Dendritic cell treated with granulocyte-macrophage colony-stimulating factor and Interleukin-4, amounts not matched to agents 40 ng/mL and 50 ng/mL, for 4 days (primary cell): ENCODE measurements around the gene LHFPL6.

Source experiments
- H3K27ac Mint-ChIP-seq: one replicate; pipeline ENCODE4 v1.8.0; 2022; ENCODE audit warnings: mild to moderate bottlenecking, mixed read lengths
- H3K27me3 Mint-ChIP-seq: one replicate; pipeline ENCODE4 v1.8.0; 2022; ENCODE audit warnings: mild to moderate bottlenecking, mixed read lengths
- H3K36me3 Mint-ChIP-seq: one replicate; pipeline ENCODE4 v1.8.0; 2022; ENCODE audit warnings: low read depth, mixed read lengths
- H3K4me1 Mint-ChIP-seq: one replicate; pipeline ENCODE4 v1.8.0; 2022; ENCODE audit warnings: low read depth, mixed read lengths
- H3K4me3 Mint-ChIP-seq: one replicate; pipeline ENCODE4 v1.8.0; 2022; ENCODE audit warnings: mild to moderate bottlenecking, moderate library complexity, mixed read lengths
- H3K9me3 Mint-ChIP-seq: one replicate; pipeline ENCODE4 v1.8.0; 2022; ENCODE audit warnings: mixed read lengths
- intact Hi-C: fragments of 100-400 bp; cut with micrococcal nuclease; formaldehyde crosslinking; loops from one replicate; pipeline ENCODE4 v1.15.0; 2022

The LHFPL6 gene

DNA sequence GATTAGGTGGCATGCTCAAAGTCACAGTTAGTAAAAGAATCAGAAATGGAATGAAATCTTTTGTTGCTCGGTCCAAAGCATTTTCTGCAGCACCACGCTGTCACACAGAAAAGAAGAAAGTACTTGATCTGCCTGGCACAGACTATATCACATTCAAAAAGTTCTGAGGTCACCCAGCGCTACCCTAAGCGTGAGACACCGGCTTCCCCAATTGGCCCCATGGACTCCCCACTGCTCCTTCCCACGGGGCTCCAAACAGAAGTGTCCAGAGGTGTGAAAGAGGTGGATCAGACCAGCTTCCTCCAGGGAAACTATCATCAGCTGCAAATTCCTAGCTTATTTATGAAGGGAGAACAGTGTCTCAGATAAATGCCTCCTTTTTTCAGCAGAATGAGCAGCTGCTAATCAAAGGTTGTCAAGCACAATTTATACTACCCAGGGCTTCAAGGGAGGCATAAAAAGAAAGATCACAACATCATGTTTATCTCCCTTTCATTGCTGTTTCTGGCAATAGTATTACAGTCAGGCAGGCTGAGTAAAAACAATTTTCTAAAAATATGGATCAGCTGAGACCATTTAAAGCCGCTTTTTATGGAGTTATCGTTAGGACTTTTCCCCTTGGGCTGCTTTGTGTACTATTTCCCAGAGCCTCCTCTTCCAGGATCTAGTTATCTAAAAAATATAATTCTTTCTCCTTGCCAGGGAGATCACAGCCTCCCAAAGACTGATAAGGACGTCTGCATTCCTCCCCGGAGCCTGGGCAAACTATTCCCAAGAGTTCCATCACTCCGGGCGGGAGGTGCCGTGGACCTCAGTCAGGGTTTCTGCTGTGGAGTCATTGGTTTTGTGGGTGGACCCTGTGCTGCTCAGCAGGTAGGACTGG, 208.0 kb downstream of the LHFPL6 start:
- H3K27me3 Mint-ChIP-seq: no peaks in the 10 kb centered on the region
- no peaks in the 10 kb centered on the region for H3K9me3 Mint-ChIP-seq
- H3K36me3 Mint-ChIP-seq: no peaks in the 10 kb centered on the region
- intact Hi-C loops: no loop called here
- no peak overlapping the region for H3K4me3 Mint-ChIP-seq
- H3K4me1 Mint-ChIP-seq: no peaks in the 10 kb centered on the region
- no peak overlapping the region for H3K27ac Mint-ChIP-seq

DNA sequence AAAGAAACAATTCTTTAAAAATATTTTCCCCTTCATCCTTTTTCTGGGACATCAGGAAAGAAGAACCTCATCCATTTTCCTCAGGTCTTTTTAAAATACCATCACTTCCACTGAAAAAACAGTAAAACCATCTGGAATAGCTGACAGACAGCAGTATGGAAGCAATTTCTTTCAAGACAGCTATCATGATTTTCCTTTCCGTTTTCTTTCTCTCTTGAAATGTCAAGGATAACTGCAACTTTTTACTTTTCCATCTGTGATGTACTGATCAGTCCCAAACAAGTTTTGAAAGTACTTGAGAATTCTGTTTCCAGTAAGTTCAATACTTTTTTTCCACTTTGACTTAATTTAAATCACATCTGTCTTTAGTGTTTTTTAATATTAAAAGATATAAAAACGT, 211.2 kb downstream of the LHFPL6 start:
- Mint-ChIP-seq H3K36me3 (no peaks in the 10 kb centered on the region), H3K27me3 (no peaks in the 10 kb centered on the region), H3K4me1 (peaks cover 6% of the 10 kb centered on the region), H3K9me3 (no peaks in the 10 kb centered on the region), H3K27ac (no peak overlapping the region), H3K4me3 (no peak overlapping the region)
- intact Hi-C loops: no loop called here

DNA sequence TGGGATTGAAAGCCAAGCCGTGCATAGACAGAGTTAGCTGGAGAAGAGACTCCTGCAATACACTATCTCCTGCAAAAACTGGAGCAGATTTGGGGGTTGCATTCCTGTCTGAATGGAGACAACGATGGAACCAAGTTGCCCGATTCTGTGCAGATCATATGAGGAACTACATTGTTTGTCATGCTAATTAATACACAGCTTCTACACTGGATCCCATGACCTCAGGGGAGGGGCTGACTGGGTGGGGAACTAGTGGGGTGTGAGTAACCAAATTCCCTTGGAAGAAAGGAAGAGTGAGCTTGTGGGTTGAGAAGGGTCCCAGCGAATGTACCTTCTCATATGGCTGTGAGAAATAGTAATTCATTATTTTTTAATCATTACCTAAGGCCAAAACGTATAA, 214.0 kb downstream of the LHFPL6 start:
- intact Hi-C loops: no loop called here

DNA sequence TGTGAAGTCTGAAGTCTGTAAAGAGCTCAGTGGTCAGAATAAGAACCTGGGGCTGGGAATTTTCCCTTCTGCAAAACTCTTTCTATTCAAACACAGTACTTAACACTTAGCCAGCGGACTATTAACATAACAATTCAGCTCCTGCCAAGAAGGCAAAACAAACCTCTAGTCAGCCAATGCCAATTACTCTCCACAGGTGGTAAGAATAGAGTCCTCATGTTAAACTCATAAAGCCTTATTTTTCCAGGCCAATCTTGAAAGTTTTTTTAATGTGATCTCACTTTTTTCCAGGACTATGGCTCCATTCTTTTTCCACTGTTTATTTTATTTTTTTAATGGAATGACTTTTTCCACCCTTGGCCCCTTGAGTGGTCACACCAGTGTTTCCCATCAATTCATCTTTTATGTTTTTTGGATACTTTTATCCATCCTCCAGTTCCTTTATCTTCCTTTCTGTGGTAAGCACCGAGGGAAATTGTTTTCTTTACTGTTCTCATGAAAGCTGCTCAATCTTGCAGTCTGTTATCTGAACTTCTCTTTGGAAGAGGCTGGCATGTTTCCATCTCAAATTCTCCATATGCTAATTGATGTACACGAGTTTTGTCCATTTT, 217.3 kb downstream of the LHFPL6 start:
- H3K4me1 Mint-ChIP-seq: peaks cover 6% of the 10 kb centered on the region
- no peaks in the 10 kb centered on the region for H3K36me3 Mint-ChIP-seq
- H3K27ac Mint-ChIP-seq: no peak overlapping the region
- no peaks in the 10 kb centered on the region for H3K9me3 Mint-ChIP-seq
- H3K4me3 Mint-ChIP-seq: no peak overlapping the region
- H3K27me3 Mint-ChIP-seq: no peaks in the 10 kb centered on the region
- intact Hi-C loops: no loop called here

More for the DNA sequence above, 214.0 kb downstream of the LHFPL6 start:
- H3K4me1 Mint-ChIP-seq: peaks cover 6% of the 10 kb centered on the region
- no peaks in the 10 kb centered on the region for H3K9me3 Mint-ChIP-seq
- no peak overlapping the region for H3K4me3 Mint-ChIP-seq
- H3K27ac Mint-ChIP-seq: no peak overlapping the region
- H3K36me3 Mint-ChIP-seq: no peaks in the 10 kb centered on the region
- no peaks in the 10 kb centered on the region for H3K27me3 Mint-ChIP-seq

DNA sequence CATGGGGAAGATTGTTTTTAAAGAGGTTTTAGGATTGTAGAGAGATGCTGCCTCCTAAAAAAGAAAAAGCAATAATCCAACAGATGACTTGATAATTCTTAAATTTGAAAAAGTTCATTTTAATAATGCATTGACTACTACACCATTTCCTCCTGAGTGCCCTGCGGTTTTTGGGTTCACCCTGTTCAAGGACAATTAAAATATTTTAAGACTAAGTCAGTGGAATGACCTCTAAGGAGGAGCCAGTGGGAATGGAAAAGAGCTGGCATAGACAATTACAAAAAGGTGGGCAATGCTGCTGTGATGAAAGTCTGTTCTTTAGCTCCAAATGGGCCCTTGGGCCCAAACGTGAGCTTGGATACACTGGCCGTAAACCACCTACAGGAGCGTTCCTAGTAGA, 217.8 kb downstream of the LHFPL6 start:
- Mint-ChIP-seq H3K4me1 (peaks cover 6% of the 10 kb centered on the region), H3K27me3 (no peaks in the 10 kb centered on the region), H3K9me3 (no peaks in the 10 kb centered on the region), H3K27ac (no peak overlapping the region), H3K36me3 (no peaks in the 10 kb centered on the region), H3K4me3 (no peak overlapping the region)
- intact Hi-C loops: no loop called here

DNA sequence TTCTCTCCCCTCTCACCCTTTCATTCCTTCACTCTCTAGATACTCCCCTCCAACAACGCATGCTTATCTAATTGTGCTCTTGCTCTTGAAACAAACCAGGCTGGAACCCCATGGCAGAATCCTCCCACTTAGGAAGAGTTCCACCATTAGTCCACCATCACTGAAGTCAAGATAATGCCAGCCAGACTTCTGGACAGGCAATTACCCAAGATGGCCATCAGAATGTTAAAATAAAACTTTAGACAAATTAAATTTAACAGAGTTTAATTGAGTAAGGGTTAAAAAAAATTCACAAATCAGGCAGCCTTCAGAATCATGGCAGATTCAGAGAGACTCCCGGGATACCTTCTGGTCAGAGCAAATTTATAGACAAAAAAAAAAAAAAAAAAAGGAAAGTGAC, 221.5 kb downstream of the LHFPL6 start:
- Mint-ChIP-seq H3K36me3 (no peaks in the 10 kb centered on the region), H3K4me3 (no peak overlapping the region), H3K27ac (no peak overlapping the region), H3K4me1 (no peaks in the 10 kb centered on the region), H3K27me3 (no peaks in the 10 kb centered on the region), H3K9me3 (no peaks in the 10 kb centered on the region)
- intact Hi-C loops: no loop called here

DNA sequence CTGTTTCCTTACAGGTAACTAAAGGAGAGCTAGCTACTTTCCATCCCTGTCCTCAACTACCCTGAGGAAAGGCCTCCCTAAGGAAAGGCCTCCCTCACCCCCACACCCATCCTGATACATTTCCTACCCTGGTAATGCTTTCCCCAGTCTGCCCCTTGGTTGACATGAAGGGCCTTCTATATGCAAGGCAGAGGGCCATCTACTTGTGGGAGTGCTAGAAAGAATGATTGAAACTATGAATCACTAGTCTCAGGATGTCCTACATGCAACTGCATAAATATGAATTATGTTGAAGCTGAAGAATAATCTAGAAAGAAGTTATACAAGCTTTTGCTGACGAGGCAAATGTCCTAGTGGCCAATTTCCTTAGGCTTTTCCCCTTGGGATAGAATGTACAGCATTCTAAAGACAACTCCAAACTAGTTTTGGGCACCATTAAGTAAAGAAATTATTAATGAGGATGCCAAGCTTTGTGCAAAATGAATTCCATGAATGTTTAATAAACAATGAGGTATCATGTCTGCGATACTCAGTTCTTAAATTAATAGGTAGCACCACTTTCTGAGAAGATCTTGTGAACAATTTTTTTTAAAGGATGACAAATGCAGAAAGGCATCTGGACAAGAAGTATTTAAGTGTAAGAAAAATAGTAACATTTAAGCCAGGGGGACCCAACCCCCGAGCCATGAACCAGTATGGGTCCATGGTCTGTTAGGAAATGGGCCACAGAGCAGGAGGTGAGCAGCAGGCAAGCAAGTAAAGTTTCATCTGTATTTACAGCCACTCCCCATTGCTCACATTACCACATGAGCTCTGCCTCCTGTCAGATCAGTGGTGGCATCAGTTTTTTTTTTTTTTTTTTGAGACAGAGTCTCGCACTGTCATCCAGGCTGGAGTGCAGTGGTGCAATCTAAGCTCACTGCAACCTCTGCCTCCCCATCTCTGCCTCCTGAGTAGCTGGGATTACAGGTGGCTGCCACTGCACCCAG, 223.0 kb downstream of the LHFPL6 start:
- H3K36me3 Mint-ChIP-seq: no peaks in the 10 kb centered on the region
- no peak overlapping the region for H3K27ac Mint-ChIP-seq
- H3K9me3 Mint-ChIP-seq: no peaks in the 10 kb centered on the region
- intact Hi-C loops: no loop called here
- H3K4me3 Mint-ChIP-seq: no peak overlapping the region
- H3K4me1 Mint-ChIP-seq: no peaks in the 10 kb centered on the region
- H3K27me3 Mint-ChIP-seq: no peaks in the 10 kb centered on the region

DNA sequence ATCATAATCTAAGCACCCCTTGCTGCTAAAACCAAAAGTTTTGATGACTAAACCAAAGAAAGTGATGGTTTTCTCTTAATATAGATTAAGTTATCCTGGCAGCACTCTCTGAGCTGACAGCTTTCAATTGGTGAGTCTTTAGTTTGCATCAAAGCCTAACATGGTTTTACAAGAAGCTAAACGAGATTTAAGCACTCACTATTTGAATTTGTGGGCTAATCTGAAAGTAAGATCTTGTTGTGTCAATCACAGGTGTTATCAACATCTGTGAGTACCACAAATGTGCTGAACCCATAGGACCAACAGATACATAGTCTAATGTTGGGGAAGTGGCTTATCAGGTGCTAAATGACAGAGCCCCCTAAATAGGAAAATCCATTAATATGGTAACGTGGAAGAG, 223.9 kb downstream of the LHFPL6 start:
- intact Hi-C loops: no loop called here
- H3K9me3 Mint-ChIP-seq: no peaks in the 10 kb centered on the region
- H3K36me3 Mint-ChIP-seq: no peaks in the 10 kb centered on the region
- no peak overlapping the region for H3K4me3 Mint-ChIP-seq
- H3K27me3 Mint-ChIP-seq: no peaks in the 10 kb centered on the region
- H3K4me1 Mint-ChIP-seq: no peaks in the 10 kb centered on the region
- H3K27ac Mint-ChIP-seq: no peak overlapping the region

DNA sequence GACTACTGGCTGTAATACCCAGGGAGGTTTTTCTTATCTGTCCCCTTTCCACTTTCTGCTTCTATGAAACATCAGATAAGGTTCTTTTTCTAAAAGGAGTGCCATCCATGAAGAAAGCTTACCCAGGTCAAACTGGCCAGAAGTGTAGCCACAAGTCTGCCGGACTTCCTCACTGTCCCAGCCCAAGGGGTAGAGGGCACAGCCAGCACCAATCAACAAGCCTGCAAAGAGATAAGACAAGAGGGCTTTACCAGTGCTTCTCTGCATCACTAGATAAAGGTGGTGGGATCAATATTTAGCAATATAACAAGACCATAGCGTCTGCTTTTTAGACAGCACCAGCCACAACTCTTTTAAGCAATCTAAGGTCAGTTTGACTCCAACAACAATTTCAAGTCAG, 224.7 kb downstream of the LHFPL6 start:
- no peaks in the 10 kb centered on the region for H3K4me1 Mint-ChIP-seq
- H3K9me3 Mint-ChIP-seq: no peaks in the 10 kb centered on the region
- H3K27me3 Mint-ChIP-seq: no peaks in the 10 kb centered on the region
- intact Hi-C loops: no loop called here
- no peak overlapping the region for H3K27ac Mint-ChIP-seq
- H3K4me3 Mint-ChIP-seq: no peak overlapping the region
- no peaks in the 10 kb centered on the region for H3K36me3 Mint-ChIP-seq

DNA sequence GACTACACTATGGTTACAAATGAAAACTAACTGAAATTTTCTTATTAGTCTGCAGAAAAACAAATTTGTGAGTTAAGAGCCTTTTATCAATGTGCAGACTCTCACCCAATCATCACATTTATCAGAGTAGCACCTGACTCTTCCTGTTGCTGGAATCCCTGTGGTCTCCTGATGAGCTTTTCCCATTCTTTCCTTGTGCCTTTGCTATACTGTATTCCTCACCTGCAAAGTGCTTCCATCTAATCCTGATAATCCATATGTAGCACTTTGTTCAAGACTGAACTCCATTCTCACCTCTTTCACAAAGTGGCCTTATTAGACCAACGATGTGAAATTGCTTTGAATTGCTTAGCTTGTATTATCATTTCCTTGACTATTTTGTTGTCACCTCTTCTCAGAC, 225.3 kb downstream of the LHFPL6 start:
- Mint-ChIP-seq H3K9me3 (no peaks in the 10 kb centered on the region), H3K36me3 (no peaks in the 10 kb centered on the region), H3K4me3 (no peak overlapping the region), H3K27me3 (no peaks in the 10 kb centered on the region), H3K27ac (no peak overlapping the region), H3K4me1 (no peaks in the 10 kb centered on the region)
- intact Hi-C loops: no loop called here

DNA sequence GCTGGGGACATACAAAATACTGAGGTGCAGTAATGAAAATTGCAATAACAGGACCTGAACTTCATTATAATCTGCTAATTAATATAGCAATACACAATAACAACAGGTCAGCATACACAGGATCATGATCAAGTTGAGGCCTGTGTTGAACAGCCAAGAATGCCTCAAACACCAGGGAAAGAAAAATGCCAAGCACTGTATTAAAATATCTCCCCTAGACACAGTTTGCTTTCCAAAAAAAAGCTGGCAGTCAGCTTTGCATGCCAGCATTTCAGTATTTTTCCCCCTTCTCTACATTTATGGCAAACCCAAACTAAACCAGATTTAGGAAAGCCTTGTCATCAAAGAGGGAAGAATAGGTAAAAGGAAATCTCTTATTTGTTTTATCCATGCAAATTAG, 226.9 kb downstream of the LHFPL6 start:
- Mint-ChIP-seq H3K4me1 (no peaks in the 10 kb centered on the region), H3K27me3 (no peaks in the 10 kb centered on the region), H3K27ac (no peak overlapping the region), H3K36me3 (no peaks in the 10 kb centered on the region), H3K9me3 (no peaks in the 10 kb centered on the region), H3K4me3 (no peak overlapping the region)
- intact Hi-C loops: no loop called here

DNA sequence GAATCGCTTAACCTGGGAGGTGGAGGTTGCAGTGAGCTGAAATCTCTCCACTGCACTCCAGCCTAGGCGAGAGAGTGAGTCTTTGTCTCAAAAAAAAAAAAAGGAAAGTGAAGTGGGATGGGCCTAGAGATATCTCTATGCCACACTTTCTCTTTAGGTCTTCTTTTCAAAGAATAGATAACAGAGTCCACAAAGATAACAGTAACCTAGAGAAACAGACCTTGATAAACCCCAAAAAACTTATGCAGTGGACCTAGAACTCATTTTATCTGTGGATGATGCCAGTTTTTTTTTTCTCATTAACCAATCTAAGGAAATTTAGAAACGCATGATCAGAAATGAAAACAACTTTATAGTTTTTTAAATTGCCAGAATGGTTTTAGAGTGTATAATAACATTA, 227.4 kb downstream of the LHFPL6 start:
- Mint-ChIP-seq H3K27me3 (no peaks in the 10 kb centered on the region), H3K9me3 (no peaks in the 10 kb centered on the region), H3K27ac (no peak overlapping the region), H3K4me3 (no peak overlapping the region), H3K36me3 (no peaks in the 10 kb centered on the region), H3K4me1 (no peaks in the 10 kb centered on the region)
- intact Hi-C loops: no loop called here

DNA sequence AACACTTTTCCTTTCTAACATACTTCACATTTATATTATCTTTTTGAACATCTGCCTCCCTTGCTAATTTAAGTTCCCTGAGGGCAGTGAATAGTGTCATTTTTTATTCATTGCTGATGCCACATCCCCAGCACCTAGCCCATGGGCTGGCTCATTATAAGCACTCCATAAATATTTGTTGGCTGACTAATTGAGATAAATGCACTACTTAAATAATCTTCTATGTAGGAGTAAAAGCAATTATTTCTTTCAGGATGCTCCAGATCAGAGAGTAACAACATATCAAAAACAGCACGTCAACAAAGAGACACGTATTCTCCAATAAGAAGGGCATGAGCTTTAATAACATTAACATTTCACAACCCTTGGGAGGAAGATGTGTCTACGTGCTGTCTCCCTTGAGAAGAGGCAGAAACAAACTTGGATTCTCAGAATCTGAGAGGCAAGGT, 228.2 kb downstream of the LHFPL6 start:
- no peaks in the 10 kb centered on the region for H3K9me3 Mint-ChIP-seq
- H3K27me3 Mint-ChIP-seq: no peaks in the 10 kb centered on the region
- H3K4me3 Mint-ChIP-seq: no peak overlapping the region
- no peaks in the 10 kb centered on the region for H3K36me3 Mint-ChIP-seq
- intact Hi-C loops: no loop called here
- no peaks in the 10 kb centered on the region for H3K4me1 Mint-ChIP-seq
- no peak overlapping the region for H3K27ac Mint-ChIP-seq

DNA sequence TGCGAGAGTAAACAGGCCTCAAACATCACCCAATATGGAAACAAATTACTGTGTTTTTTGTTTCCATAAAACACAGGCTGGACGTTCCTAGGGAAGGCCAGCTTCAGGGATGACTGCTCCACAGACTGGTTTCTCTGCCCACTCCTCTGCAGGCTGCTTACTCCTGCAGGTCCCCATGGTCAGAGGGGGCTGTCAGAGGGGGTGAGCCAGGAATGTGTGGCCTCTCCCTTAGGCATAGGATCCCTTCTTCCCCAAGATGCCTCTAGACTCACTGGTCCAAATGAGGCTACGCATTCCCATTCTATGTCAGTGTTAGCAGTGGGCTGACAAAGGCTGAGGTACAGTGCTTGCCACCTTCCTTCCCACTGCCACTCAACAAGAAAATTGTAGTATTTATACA, 229.8 kb downstream of the LHFPL6 start:
- no peaks in the 10 kb centered on the region for H3K27me3 Mint-ChIP-seq
- H3K36me3 Mint-ChIP-seq: no peaks in the 10 kb centered on the region
- intact Hi-C loops: no loop called here
- no peaks in the 10 kb centered on the region for H3K9me3 Mint-ChIP-seq
- no peak overlapping the region for H3K4me3 Mint-ChIP-seq
- no peak overlapping the region for H3K27ac Mint-ChIP-seq
- H3K4me1 Mint-ChIP-seq: no peaks in the 10 kb centered on the region
